HG03135 (cell line): Measurements from ENCODE around the gene PIGV.

ENCODE experiments used
- ATAC-seq: cut with Tn5 transposase; IDR thresholded peaks from one replicate; pipeline ENCODE4 v1.9.1; 2021; ENCODE audit warnings: mild to moderate bottlenecking, moderate library complexity; ENCODE audit not compliant: unreplicated experiment

Gene PIGV

DNA sequence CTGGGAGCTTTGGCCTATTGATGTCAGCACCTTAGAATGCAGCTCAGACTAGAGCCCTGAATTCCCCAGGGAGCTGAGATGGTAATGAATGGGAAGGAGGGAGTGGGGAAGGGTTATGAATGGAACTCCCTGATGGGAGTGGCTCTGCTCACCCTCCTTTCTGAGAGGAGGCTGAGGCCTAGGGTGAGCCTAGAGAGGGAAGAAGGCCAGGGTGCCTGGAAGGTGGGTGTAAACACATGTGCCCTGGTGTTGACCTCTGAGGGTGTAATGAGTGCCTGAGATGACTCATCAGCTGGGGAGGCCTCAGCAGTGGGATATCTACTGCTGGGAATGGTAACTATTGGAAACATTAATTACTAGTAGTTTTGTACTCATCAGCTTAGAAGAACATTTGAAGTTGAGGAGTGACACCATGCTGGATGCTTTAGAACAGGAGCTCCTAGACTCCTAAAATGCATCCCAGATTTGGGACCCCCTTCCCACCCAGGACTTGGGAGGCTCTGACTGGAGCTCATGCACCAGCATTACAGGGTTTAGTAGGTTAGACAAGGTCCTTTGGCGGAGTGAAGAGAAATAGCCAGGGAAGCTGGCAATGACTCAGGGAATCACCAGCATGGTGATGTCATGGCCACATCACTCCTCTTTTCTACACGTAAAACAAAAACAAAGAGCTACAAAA, 16.0 kb upstream of the PIGV start:
- no peak for ATAC-seq

DNA sequence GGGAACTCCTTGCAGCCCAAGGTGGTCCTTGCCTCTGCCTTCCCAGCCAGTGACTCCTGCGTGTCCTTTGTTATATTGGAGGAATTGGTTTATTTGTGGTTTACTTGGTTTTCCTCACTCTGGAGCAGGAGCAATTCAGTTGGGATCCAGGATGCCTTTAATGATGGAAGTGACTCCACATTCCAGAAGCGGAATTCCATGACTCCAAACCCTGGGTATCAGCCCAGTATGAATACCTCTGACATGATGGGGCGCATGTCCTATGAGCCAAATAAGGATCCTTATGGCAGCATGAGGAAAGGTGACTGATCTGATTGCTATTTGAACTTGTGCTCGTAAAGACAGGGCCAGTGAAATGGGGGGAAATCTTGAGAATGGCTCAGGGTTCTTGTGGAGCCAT, 15.1 kb upstream of the PIGV start:
- no peak for ATAC-seq

GRCh38 chr1:26774462-26774861, 13.3 kb upstream of the PIGV start:
- ATAC-seq = no peak

DNA sequence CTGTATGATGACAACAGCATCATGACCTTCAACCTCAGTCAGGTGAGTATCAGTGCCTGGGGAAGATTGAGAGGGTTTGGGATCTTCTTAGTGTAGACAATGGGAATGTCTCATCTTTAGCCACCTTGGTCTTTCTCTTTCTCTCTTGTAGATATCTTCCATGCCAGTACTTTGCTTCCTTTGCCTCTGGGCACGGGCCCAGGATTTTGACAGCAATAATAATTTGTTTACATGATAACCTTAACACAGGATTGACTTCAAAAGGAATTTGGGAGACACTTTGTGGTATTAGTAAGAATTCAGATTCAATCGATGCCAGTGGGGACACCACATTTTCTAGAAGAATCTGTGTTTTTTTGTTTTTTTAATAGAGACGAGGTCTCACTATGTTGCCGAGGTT, 12.1 kb upstream of the PIGV start:
- no peak for ATAC-seq

DNA sequence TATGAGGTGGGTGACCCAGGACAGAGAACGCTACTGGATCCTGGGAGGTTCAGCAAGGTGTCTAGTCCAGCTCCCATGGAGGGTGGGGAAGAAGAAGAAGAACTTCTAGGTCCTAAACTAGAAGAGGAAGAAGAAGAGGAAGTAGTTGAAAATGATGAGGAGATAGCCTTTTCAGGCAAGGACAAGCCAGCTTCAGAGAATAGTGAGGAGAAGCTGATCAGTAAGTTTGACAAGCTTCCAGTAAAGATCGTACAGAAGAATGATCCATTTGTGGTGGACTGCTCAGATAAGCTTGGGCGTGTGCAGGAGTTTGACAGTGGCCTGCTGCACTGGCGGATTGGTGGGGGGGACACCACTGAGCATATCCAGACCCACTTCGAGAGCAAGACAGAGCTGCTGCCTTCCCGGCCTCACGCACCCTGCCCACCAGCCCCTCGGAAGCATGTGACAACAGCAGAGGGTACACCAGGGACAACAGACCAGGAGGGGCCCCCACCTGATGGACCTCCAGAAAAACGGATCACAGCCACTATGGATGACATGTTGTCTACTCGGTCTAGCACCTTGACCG, 8.6 kb upstream of the PIGV start:
- ATAC-seq = no peak

- ATAC-seq = no peak
Measured at GRCh38 chr1:26780344-26780957, 7.3 kb upstream of the PIGV start.

DNA sequence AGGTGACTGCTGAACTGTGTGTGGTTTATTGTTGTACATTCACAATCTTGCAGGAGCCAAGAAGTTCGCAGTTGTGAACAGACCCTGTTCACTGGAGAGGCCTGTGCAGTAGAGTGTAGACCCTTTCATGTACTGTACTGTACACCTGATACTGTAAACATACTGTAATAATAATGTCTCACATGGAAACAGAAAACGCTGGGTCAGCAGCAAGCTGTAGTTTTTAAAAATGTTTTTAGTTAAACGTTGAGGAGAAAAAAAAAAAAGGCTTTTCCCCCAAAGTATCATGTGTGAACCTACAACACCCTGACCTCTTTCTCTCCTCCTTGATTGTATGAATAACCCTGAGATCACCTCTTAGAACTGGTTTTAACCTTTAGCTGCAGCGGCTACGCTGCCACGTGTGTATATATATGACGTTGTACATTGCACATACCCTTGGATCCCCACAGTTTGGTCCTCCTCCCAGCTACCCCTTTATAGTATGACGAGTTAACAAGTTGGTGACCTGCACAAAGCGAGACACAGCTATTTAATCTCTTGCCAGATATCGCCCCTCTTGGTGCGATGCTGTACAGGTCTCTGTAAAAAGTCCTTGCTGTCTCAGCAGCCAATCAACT, 6.4 kb upstream of the PIGV start:
- ATAC-seq = no peak

GRCh38 chr1:26782521-26783212, 5.1 kb upstream of the PIGV start:
- ATAC-seq = no peak

GRCh38 chr1:26783646-26784022, 4.1 kb upstream of the PIGV start:
- ATAC-seq = no peak

DNA sequence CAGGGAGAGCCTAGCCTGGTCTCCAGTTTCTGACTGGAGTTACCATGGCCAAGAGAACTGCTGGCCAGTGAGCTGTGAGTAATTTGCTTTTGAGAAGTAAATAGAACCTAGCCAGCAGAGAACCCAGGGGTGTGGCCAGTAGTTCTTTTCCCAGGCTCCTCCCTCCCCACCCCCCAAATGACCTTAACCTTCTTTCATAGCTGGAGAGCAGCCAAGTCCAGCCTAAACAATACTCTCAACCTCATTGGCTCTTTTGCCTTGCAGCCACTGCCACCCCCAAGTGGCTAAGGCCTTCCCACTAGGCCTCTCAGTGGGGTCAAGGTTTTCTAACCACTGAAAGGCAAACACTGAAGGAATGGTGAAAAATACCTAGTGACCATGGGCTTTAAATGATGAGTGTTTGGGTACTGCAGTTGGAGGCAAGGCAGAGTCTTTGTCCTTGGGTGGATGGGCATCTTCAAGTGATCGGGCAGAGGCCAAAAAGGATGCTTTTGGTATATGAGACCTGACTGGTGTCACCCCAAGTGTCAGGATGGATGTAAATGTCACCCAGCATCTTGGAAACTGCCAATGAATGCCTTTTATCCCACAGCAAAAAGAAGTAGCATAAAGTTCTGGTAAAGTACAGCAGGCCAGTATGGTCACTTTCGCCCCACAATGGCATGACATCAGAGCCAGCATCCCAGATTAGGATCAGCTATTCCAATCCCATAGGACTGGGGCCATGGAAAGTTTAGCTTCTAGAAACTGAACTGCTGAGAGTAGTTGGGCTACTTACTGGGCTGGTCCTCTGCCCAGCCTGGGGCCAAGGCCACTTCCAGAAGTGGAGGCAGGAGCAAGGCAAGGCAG, 3.5 kb upstream of the PIGV start:
- no peak for ATAC-seq

- ATAC-seq = no peak
Measured at GRCh38 chr1:26784886-26785285, 2.9 kb upstream of the PIGV start.

DNA sequence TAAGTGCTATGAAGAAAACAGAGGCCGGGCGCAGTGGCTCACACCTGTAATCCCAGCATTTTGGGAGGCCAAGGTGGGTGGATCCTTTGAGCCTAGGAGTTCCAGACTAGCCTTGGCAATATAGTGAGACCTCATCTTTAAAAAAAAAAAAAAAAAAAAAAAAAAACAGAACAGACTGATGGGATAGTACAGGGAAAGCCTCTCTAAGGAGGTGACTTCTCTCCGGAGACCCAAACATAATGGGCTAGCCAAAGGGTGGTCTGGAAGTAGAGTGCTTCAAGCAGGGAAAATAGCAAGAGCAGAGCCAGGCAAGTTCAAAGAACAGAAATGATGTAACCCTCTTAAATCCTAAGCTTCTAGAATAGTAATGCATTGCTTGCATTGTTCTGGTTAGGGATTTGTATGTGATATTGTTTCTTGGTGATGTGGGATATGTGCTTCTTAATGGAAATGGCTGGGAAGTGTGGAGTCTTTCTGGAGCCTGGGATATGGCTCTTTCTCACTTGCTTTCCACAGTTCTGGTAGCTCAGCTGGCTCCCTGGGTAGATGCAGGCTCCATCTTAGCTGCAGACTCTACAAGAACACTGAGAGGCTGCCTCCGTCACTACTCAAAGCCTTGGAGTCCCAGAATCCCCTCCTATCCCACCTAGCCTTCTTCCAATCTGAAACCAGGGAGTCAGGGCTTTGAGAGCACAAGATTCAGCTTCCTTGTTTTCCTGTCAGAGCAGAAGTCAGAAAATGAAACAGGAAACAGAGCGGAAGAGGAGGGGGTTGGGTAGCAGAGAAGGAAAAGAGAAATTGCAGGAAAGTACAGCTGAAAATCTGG, 1.9 kb upstream of the PIGV start:
- no peak for ATAC-seq

DNA sequence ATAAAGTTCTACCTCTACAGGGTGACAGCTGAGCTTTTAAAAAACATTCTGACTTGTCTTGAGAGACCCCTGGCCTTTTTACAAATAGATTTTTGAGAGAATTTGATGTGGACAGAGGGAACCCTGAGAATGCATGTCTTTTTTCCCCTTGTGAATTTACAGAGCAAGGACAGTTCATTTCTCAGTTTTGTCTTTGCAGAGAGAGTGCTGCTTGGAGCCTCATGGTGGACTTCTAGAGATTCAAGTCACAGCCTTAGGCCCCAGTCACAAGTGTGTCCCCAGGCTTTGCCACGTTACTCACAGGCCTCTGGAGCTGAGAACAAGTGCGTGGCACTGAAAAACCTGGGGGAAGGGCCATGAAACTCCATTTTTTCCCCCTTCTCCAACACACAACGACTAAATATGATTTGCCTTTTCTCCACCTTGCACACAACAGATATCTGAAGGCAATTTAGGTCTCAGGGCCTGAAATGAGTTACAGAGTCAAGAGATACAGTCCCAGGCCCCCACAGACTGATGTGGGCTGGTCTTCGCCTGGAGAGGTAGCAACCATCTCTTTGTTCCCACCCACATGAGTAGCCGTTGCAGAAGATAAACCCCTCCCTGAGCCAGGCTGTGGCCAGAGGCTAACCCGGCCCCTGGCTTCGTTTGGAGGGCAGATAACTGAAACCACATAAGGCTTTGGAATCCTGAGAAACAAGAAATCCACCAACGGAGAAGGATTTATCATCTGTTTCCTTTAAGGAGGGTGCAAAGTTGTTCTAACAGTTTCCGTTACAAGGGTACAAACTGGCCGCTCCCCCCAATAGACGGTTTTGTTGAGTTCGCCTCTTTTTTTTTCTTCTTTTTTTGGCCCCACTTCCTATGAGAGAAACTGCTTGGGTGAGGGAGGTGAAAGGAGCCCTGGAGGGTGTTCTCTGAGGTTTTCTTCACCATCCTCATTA, 1.0 kb upstream of the PIGV start:
- no peak for ATAC-seq

GRCh38 chr1:26787381-26787705, 407 bp upstream of the PIGV start:
- peak; percentile 42 for ATAC-seq

DNA sequence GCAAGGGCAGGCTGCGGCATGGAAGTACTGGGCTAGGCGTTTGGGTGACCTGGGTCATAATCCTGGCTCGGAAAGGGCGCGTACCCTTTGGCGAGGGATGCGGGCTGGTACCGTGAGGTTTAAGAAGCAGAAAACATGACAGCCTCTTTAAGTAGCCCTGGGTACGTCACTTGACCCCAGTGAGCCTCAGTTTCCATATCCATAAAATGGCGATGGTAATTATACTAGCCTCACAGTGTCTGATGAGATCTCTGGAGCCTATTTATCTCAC, 700 bp downstream of the PIGV start:
- no peak for ATAC-seq

DNA sequence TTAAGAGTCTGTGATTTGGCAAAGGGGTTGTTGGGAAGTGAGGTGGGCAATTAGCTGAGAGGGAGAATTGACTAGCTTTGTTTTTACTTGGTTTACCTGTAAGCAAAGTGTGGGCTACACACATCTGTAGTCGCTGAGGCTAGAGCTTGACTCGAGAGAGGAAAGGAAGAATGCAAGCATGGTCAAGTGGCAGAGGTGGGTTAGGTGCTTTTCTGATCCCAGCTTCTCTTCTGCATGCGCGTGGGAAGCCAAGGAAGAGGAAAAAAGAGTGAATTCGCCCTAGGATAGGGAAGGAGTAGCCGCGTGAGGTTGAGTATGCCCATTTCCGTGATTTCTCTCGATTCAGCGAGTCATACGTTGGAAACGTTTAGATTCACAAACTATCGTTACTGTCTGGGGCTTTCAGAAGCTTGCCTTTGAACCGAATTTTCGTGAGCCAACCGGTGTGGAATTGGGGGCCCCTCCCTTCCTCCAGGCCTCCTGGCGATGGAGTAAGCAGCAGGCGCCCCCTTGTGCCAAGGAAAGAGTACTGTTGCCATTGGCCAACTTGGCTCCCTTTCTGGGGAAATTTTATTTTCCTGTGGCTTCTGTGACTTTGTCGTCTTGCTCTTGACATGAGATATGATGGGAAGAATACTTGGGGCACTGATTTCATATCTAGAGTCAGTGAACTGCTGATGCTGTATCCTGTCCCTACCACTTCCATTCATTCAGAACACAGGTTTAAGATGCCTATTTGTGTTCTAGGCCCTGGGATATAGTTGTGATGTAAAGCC, 1.3 kb downstream of the PIGV start:
- ATAC-seq = no peak

DNA sequence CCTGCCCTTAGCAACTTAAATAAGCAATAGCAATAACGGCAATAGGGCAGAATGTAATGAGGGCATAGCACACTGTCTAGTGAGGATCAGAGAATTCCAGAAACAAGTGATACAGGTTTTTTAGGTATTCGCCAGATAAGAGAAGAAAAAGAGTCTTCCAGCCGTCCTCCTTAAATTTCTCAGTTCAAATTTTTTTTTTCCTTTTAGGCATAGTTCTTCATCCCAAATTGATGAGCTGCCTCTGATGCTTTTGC, 1.8 kb downstream of the PIGV start:
- no peak for ATAC-seq

DNA sequence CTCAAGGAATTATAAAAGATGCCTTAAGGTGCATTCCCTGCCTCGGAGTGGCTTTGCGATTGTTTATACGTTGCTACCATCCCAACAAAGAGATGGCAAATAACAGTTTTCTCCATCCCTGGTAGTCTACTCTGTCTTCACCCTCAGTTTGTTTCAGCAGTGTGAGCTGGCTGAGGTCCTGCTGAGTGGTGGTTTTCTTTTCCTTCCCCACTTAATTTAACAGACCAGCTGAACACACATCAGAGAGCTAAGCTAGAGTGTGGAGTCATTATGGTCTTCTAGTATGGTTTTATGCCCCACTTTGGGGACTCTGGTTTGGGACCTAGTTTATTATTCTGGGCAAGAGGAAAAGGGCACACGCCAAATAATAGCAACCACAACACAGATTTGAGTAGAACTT, 2.2 kb downstream of the PIGV start:
- ATAC-seq = no peak

- no peak for ATAC-seq
Measured at GRCh38 chr1:26790551-26790953, 2.8 kb downstream of the PIGV start.
